Medulla oblongata (tissue), 1 donor: Measurements from ENCODE around the gene CNTN1.
"Not testable (repeated sequence)": the region's sequence is repeated elsewhere in the genome, so short reads cannot be mapped to it uniquely, and the experiment has no call there.

Experiments
- DNase-seq: peaks from one replicate; pipeline ENCODE4 v3.0.0-alpha.2; 2015; ENCODE audit errors: extremely low spot score

Gene CNTN1

GRCh38 chr12:40701756-40702155 is 9.5 kb downstream of the CNTN1 start:
- DNase-seq: no peak

DNA sequence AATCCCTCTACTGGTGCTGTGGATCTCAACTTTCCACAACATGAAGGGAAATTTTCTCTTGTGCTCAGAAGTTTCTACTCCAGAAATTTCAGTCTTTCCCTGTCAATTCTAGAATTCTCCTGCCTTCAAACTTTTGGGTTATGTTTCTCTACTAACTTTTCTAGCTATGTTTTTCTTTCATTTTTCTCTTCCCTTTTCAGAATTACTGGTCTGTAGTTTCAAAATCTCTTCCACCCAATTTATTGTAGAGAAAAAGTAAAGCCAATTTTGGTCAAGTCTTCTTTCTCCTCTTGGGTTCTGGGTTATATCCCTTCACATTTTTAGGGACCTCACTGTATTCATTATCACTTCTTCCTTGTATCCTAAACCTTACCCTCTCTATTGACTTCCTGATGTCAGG is 18.9 kb downstream of the CNTN1 start:
- DNase-seq: no peak

DNA sequence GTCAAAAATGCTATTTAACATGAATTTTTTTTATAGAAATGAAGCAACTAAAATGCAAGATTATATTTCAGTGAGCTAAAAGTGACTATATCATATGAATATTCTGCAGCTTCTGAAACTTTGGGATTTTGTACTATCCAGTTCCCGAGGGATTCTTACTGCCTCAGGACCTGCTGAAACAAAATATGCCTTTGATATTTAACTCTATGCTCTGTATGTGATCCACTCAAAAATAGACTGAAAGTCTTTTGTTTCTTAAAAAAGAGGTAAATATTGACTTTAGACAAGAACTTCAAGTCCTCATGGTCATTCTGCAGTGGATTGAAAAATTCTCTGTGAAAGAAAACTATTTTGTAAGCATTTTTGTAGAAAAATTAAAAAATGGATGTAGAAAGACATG is 22.4 kb downstream of the CNTN1 start:
- no peak for DNase-seq

DNA sequence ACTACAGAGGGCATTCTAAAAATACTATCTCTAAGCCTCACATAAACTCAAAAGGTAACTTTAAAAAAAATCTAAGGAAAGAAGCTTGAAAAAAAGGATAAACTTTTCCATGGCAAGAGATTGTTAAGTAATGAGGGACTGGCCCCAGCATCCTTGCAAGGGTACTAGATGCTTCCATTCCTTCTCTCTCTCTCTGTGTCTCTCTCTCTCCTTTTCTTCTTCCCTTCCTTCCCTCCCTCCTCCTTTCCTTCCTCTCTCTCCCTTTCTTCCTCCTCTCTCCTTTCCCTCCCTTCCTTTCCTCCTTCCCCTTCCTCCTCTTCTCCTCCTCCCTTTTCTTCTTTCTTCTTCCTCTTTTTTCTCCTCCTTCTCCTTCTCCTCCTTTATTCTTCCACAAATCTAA is 23.8 kb downstream of the CNTN1 start:
- DNase-seq: no peak

DNA sequence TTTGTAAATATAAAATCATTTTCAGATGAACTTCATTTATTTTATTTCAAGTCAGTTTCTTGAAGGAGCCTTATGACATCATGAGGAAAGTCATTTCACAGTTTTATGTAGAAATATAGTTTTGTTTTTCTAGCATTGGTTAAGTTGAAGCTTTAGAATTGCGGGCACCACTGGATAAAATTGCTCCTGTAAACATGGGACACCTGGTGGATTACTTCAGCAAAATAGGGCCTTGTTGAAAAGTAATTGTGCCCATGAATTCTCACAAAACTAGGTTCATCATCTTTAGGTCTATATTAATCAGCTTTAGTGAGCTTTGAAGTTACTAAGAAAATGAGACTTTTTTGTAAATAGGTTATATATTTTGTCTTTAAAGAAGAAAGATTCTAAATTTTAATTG is 25.3 kb downstream of the CNTN1 start:
- DNase-seq: no peak

DNA sequence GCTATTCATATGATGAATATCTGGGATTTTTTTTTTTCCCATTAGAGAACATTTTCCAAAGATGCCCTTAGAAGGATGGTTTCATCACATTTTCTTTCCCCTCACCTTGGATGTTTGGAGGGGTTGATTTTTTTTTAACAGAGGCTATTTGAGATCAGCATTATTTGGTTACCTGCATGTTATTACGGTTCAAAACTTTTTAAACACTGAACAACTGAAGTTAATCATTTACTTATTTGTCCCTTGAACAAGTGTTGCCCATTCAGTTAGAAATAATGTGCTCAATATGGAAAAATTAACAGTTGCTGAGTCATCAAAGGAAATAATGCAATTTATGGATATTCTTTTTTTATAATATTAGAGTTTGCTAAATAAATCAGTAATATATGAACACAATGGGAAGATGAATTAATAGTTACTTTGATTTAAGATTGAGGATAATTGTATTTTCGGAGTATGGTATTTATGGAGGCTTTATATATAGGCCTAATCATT is 26.7 kb downstream of the CNTN1 start:
- no peak for DNase-seq

DNA sequence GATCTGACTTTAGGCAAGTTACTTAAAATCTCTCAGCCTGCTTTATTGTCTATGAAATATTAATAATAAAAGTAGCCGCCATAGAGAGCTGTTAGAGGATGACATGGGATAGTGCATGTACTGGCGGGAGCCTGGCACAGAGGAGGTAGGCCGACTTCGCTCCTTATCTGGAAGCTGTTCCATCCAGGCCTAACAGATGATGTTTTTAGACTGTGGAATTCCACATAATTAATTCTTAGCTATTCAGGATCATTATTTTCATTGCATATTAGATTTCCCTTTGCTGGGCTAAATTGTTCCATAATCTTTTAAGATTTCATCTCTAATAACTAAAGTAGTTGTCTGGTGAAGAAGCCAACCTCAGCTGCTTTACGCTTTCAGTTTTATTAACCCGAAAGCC is 30.8 kb downstream of the CNTN1 start:
- no peak for DNase-seq

DNA sequence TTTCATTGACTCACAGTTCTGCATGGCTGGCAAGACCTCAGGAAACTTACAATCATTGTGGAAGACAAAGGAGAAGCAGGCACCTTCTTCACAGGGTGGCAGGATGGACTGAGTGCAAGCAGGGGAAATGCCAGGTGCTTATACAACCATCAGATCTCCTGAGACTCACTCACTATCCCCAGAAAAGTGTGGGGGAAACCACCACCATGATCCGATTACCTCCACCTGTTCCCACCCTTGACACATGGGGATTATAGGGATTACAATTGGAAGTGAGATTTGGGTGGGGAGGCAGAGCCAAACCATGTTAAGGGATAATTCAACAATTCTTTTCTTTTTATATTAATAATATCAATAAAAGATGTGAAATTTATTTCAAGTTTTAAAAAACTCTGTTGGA is 34.1 kb downstream of the CNTN1 start:
- no peak for DNase-seq

- no peak for DNase-seq
These were observed 35.7 kb downstream of the CNTN1 start for GRCh38 chr12:40727774-40728483.

DNA sequence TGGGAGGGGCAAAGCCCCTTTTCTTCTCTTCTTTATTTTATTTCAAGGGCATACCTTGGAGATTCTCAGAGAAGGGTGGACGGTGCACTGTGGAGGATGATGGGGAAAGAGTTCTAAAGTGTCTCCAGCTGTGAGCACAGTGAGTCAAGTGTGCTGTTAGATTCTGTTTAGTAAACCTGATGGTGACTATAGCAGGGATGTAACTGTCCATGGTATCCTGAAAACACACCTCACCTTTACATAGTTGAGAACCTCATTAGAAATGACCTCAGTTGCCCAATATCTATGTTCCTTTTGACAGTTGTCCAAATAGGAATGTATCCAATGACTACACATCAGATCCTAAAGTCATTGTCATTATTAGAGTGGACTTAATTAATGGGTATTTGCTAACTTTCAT is 38.0 kb downstream of the CNTN1 start:
- no peak for DNase-seq

GRCh38 chr12:40733871-40734270 is 41.6 kb downstream of the CNTN1 start:
- DNase-seq: no peak

- no peak for DNase-seq
These were observed 42.0 kb downstream of the CNTN1 start for GRCh38 chr12:40734276-40734675.

GRCh38 chr12:40735551-40736230 is 43.5 kb downstream of the CNTN1 start:
- no peak for DNase-seq

GRCh38 chr12:40737416-40737815 is 45.2 kb downstream of the CNTN1 start:
- DNase-seq: not testable (repeated sequence)

DNA sequence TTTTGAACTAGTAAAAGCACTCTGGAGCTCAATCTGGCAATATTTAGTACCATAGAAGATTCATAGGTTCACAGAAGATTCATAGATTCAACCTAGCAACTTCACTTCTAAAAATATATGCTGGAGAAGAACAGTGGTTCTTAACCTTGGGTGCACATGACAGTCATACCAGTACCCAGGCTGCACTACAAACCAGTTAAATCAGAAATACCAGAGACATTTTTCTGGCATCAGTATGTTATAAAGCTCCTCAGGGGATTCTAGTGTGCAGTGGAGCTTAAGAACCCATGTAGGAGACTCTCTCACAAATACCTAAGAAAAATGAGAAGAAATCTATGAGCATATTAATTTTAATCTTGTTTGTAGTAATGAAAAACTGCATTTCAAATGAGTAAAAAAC is 46.6 kb downstream of the CNTN1 start:
- no peak for DNase-seq

DNA sequence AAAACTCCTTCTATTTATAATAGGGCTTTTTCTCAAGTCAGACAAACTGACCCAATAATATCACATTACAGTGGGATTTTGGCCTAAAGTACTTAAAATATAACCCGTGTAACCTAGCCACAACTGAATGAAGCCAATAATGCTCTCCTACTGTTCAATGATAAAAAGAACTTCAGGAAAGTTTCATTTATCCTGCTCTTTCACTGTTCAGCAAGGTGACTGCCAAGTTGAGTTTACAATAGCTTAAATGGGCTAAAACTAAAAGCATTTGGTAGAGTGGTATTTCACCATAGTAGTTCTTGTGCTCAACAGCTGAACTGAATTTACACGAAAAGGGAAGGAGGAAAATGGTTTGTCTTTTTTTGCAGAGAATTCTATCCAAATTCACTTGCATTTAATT is 49.8 kb downstream of the CNTN1 start:
- peak; percentile 55 for DNase-seq

- no peak for DNase-seq
These were observed 53.1 kb downstream of the CNTN1 start for GRCh38 chr12:40745386-40745785.

GRCh38 chr12:40749863-40750262 is 57.6 kb downstream of the CNTN1 start:
- DNase-seq: no peak

DNA sequence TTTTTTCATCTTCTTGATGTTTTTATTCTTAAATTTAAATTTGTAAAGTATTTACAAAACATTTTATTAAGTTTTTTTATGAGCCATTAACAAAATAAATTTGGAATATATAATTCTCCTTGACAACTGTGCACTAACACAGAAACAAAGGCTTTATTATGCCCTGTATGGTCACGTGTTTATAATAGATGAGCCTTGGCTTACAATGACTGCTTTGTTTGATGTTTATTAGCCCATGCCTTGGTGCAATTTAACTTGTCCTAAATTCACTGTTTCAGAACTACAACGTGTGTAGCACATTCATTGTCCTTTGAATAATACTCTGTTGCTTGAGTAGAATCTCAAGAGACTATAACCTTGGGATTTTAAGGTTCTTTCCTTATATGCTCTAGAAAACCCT is 59.8 kb downstream of the CNTN1 start:
- DNase-seq: peak; percentile 72

- no peak for DNase-seq
These were observed 68.6 kb downstream of the CNTN1 start for GRCh38 chr12:40760821-40761220.

GRCh38 chr12:40762072-40762471 is 69.8 kb downstream of the CNTN1 start:
- no peak for DNase-seq

DNA sequence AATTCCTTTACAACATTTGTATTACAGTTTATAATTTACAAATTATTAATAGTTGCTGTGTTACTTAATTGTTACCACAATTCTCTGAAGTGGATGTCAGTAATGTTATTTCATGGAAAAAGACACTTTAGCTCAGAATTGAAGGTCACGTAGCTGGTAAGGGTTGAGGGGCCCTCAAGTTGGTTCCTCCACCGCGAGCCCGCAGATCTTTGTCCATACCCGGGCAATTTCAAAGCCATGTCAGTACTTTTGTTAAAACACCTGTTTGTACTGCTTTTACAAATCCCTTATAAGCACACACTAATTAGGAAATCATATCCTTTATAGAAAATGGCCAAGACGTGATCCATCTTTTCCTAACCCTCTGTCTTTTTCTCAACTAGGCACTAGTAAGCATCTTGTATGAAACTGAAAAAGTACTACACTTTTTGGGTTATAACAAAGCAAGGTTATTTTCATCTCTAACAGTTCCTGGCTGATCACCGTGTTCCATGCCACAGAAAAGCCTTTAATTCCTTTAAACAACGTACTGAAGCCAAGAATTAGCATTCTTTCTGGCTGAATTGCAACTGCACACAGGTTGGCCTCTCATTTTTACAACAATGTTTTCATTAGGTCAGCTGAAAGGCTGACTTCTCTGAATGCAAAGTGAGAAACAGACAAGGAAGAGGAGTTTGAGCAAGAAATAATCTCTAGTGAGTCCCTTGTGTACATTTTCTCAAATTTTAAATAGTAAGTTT is 76.1 kb downstream of the CNTN1 start:
- DNase-seq: peak; percentile 61

DNA sequence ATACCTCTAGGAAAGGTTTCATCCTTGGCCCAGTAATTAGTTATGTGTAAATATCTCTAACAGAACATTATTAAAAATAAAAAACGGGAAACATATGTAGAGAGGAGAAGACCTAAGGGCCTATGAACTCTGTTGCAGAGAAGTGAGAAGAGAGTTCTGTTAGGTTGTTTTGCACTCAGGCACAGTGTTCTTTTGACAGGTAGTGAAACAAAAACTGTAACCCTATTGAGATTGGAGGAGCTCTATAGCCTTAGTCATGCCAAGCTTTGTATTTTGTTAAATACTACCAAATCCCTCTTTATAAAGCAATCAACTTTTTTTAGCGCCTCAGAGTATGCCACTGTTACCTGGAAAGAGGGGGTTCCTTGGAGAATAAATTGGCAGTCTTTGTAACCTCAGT is 77.6 kb downstream of the CNTN1 start:
- DNase-seq: no peak
